Suppressor macrophage treated with lipopolysaccharide for 4 hours (primary cell): ENCODE results near the gene GABRA4.

Source experiments
- DNase-seq: peaks from one replicate; pipeline ENCODE4 v3.0.0-alpha.2; 2020

The GABRA4 gene

DNA sequence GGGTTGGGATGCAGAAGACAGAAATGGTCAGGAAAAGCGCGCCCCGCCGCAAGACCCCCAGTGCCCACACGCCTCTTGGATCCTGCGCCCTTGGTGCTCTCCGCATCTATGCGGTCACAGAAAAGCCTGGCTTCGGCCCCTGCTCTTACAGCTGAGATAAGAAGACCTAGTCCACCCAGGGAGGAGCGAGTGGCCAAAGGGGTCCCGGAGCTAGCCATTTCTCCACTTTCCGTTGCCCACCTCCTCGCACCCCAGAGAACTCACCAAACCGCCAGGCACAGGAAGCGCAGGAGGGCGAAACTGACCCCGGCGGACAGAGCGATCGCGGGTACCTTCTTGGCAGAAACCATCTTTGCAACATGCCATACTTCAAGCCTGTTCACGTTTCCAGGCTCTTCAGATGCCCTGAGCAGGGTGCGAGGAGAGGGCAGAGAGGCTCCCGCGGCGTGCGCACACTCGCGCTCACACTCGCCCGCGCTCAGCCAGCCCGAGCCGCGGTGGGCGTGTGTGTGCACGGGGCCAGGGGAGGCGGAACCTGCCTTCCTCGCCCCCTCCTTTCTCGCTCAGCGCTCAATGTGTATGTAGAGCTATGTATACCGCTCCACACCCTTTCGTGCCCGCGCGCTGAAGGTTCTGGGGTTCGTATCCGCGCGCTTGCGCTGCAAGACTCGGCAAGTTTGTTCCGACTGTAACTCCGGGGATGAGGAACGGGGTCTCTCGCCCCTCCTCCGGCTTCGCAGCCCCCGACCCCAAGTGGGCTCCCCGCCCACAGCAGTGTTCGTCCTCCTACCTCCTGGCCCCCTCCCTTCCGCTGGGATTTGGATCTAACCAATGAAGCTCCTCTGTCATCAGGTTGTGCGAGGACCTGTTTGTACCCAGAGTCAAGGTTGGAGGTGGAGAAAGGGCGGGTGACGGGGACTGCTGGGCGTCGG lies at the start of gene GABRA4:
Gene GABRA4 (minus strand): TSS at position 507 of the 932 bp plus-strand sequence. CDS start 157 bp downstream, at position 350.
- no peak for DNase-seq

GRCh38 chr4:47040828-47041227 lies 47.4 kb upstream of the GABRA4 start:
- DNase-seq, result no peak

DNA sequence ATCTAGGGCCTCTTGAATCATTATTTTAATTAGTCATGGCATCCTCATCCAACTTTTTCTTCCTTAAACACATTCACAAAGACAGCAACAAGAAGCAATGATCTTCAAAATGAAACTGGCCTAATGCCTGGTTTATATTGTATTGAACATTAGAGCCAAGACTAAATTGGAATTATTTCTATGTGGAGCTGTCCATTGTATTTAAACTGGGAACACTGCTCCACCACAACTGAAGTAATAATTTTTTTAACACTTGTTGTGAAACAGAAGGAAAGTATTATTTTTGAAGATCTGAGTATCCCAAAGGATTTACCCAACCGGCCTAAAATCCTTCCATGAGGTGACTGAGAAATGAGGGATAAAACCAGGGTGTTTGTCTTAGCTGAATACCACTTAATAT lies 44.9 kb upstream of the GABRA4 start:
- no peak for DNase-seq

GRCh38 chr4:47032405-47033106 lies 39.2 kb upstream of the GABRA4 start:
- DNase-seq, result peak; percentile 19

GRCh38 chr4:47031751-47032404 lies 38.5 kb upstream of the GABRA4 start:
- DNase-seq, result no peak

DNA sequence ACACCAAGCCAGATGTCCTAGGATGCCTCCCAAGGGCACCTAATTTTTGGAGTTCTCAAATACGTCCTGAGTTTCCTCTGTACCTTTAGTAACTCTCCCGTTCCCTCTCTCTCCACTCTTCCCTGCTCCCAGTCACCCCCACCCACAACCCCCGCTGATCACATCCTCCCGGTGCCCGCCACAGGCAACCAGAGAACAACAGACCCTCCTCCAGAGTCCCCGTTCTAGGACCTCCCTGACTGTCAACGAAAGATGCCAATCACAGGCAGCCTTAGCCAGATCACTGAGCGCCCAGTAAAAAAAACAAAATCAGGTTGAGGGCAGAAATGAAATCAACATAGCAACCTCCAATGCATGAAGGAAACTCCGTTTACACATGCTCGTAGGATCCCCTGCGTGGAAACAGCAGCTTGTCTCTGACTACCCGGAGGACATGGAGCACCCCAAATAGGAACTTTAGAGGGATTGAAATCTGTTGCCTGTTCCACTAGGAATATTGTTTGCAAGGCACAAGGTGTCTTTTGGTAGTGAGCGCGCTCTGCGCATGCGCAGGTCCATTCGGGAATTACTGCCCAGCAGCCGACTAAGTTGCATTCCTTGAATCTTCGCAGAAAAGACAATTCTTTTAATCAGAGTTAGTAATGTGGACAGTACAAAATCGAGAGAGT lies 37.8 kb upstream of the GABRA4 start, which contains the start of gene GABRB1:
Gene GABRB1 (plus strand): TSS at position 557 of the 668 bp plus-strand sequence.
- DNase-seq, result peak; percentile 4

DNA sequence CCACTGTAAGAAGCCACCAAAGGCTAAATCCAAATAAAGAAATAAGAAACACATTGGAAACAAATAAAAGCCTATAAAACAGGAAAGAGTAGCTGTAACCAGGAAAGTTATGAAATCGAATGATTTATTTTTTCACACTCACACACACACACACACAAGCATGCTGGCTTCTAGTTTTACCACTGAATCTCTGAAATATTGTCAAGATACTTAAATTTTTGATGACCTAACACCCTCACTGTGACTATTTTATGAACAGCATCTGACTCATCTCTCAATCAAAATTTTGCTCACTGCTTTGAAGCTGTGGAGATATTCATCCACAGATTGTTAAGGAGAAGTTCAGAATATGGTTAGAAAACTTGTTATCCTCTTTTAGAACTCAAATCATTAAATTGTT lies 24.1 kb upstream of the GABRA4 start:
- DNase-seq, result no peak

DNA sequence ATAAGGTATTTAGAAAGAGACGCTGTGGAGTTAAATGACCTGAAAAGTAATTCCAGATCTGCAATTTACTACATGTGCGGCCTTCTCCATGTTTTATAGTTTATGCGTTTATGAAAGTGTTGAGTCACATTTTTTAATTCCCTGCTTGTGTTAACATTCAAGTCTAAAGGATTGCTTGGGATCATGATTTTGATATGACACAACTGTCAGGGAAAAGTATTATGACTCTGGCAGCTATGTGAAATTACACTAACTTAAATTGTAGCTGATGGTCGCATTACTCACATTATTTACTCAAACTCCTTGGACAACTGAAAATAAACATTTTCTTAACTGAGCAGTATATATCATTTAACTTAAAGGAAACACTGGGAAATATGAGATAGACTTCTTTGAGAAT lies 23.7 kb upstream of the GABRA4 start:
- DNase-seq, result no peak

GRCh38 chr4:47013373-47013772 lies 20.0 kb upstream of the GABRA4 start:
- DNase-seq, result no peak

- DNase-seq, result no peak
These were observed 19.3 kb upstream of the GABRA4 start for GRCh38 chr4:47012676-47013075.

GRCh38 chr4:47010912-47011446 lies 17.6 kb upstream of the GABRA4 start:
- DNase-seq, result peak; percentile 24

DNA sequence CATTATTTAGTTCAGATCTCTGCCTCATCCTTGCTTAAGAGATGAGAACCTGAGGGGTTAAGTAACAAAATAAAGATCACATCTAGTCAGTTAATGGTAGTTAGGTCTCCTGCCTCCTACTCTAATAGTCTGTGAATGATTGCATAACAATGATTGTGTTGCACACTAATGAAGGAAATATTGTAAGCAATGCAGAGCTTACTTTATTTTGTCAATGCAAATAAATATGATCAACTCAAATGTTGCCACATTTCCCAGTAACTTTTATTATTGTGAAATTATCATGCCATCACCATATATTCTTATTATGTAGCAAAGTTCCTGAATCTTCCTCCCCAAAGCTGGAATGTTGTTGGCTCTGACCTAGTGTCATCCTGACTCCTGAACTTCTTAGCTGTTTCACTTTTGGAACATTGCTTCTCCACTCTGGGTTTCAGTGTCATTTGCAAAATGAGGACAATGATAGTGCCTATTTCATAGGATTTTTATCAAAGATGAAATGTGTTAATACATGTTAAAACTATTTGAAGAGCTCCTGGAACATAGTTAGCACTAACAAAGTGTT lies 17.0 kb upstream of the GABRA4 start:
- no peak for DNase-seq

GRCh38 chr4:47002580-47002979 lies 9.2 kb upstream of the GABRA4 start:
- DNase-seq, result no peak

GRCh38 chr4:47000406-47000805 lies 7.0 kb upstream of the GABRA4 start:
- no peak for DNase-seq

DNA sequence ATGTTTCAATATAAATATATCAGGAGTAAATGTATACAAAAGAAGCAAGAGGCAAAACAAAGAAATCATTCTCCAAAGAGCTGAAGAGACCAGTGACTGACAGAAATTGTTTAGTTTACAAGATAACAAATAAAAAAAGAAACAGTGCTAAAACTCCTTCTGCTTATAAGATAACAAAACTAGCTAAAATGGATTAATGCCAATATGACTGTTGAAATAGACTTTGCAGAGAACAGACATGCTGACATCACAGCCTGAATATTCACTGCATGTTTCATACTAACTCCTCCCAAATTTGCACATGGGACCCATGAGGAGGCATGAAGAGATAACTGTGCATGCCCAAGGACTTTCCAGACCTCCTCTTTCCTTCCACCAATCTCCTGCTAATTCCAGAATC lies 6.2 kb upstream of the GABRA4 start:
- no peak for DNase-seq

- no peak for DNase-seq
These were observed 625 bp upstream of the GABRA4 start for GRCh38 chr4:46994007-46994405.

DNA sequence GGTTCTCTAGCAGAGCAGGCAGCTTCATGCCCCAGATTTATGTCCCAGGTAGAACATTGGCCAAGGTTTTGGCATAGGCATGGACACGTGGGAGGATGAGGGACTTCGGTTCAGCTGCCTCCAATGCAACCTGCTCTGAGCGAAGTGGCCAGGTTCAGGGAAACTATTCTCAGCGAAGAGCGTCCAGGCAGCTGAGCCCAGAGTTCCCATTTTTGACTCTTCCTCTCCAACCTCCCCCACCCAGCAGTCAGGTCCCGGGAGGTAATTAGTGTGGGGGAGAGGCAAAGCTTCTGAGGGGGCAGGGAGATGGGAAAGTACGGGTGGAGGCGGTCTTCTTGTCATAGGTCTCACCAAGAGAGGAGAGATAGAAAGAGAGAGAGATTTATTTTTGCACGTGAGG lies 1.0 kb downstream of the GABRA4 start:
- DNase-seq, result no peak

GRCh38 chr4:46986922-46987638 lies 6.3 kb downstream of the GABRA4 start:
- no peak for DNase-seq

GRCh38 chr4:46984781-46985180 lies 8.6 kb downstream of the GABRA4 start:
- DNase-seq, result no peak

DNA sequence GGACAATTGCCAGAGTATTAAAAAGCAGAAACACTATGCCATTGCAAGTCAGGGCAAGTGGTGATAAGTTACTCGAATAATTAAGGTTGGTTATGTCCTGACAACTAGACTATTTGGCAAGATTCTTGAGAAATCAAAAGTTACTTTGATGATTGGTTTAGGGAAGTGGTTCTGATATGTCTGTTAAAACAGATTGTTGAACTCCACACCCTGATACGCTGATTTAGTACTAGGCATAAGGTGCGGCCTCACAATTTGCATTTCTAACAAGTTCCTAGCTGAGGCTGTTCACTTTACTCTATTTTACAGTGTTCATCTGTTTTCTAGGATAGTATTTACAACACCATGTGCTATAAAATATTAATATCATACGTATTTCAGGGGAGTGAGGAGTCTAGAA lies 12.5 kb downstream of the GABRA4 start:
- no peak for DNase-seq

DNA sequence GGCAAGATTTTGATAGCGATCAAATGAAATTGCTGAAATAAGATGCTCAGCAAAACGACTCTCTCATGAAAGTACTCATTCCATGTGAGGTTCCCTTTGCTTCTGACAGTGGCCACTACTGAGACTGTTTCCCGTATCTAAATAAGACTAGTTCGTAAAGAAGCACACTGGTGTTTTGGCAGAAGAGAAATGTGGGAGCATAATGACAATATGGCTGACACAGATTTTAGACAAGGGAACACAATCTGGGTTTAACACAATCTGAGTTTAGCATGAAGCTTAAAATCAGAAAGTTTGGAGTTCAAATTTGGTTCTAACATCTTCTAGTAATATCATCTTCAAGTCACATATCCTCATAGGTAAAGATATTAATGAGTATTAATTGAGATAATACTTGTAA lies 13.7 kb downstream of the GABRA4 start:
- no peak for DNase-seq

- DNase-seq, result peak; percentile 7
These were observed 14.1 kb downstream of the GABRA4 start for GRCh38 chr4:46979283-46979682.
